Tibial nerve (tissue), 4 donors: ENCODE measurements around the gene ZNF714.

Experiments
- EP300 ChIP-seq, 2 donors: sonication (generic); formaldehyde crosslinking; IDR thresholded peaks; one replicate each; pipeline ENCODE4 v1.6.1; 2017; ENCODE audit warnings: antibody characterized with exemption in 2 of 2, mild to moderate bottlenecking in 1 of 2
- POLR2A ChIP-seq, 2 donors: fragments of 450-650 bp; IDR thresholded peaks; one replicate each; pipeline ENCODE4 v1.6.1; 2017; ENCODE audit warnings: antibody characterized with exemption in 2 of 2, mild to moderate bottlenecking in 2 of 2, moderate library complexity in 2 of 2
- TF ChIP-seq, protein P1 (sequence below), 5 experiments: fragments of 200-600 bp in 3 of 5; fragments of 450-650 bp in 2 of 5; sonication (generic) in 3 of 5; IDR thresholded peaks; one replicate each; pipeline ENCODE4 v1.5.1; 2016 to 2019; ENCODE audit warnings: antibody characterized with exemption in 5 of 5, mild to moderate bottlenecking in 3 of 5, moderate library complexity in 2 of 5

- TF ChIP-seq POLR2A (IDR thresholded peaks at IDR 0.05) (no peak), EP300 (IDR thresholded peaks at IDR 0.05) (no peak)
- TF ChIP-seq, protein P1, sequence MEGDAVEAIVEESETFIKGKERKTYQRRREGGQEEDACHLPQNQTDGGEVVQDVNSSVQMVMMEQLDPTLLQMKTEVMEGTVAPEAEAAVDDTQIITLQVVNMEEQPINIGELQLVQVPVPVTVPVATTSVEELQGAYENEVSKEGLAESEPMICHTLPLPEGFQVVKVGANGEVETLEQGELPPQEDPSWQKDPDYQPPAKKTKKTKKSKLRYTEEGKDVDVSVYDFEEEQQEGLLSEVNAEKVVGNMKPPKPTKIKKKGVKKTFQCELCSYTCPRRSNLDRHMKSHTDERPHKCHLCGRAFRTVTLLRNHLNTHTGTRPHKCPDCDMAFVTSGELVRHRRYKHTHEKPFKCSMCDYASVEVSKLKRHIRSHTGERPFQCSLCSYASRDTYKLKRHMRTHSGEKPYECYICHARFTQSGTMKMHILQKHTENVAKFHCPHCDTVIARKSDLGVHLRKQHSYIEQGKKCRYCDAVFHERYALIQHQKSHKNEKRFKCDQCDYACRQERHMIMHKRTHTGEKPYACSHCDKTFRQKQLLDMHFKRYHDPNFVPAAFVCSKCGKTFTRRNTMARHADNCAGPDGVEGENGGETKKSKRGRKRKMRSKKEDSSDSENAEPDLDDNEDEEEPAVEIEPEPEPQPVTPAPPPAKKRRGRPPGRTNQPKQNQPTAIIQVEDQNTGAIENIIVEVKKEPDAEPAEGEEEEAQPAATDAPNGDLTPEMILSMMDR (IDR thresholded peaks at IDR 0.05), result no peak
These were observed 56.1 kb downstream of the ZNF714 start for GRCh38 chr19:21138130-21138529.
